SK-N-SH (cell line): ENCODE measurements around the gene MILR1. TPM values are rescaled to one million over a fixed set of nuclear protein-coding genes. Genes with fewer than 3 reads are reported as not detected.

Experiments
- CTCF ChIA-PET: fragments of 300-600, 350-600 bp; formaldehyde crosslinking; extraction: SDS; loops from one replicate; lab custom pipeline; 2021; lab: Yijun Ruan, JAX
- POLR2A ChIA-PET: fragments of 350-600 bp; sonication (Branson Sonifier 250); formaldehyde crosslinking; extraction: SDS; loops from one replicate; lab custom pipeline; 2020; ENCODE audit warnings: antibody characterized with exemption, inconsistent platforms; lab: Yijun Ruan, JAX
- DNase-seq: peaks from one replicate; pipeline ENCODE4 v3.0.0; 2012
- H2AFZ ChIP-seq: fragments of 200-600 bp; sonication (generic); 2 replicates; pipeline ENCODE4 v1.8.1; 2016; ENCODE audit warnings: antibody characterized with exemption, mild to moderate bottlenecking, low read depth
- H3F3A ChIP-seq: fragments of 200-600 bp; sonication (generic); replicated peaks from 2 replicates; pipeline ENCODE3; 2016; ENCODE audit warnings: antibody characterized with exemption, mild to moderate bottlenecking; ENCODE audit not compliant: insufficient read depth
- H3K27ac ChIP-seq, 2 experiments: fragments of 200-500 bp in 1 of 2; fragments of 200-600 bp in 1 of 2; sonication (Bioruptor generic) in 1 of 2; sonication (generic), shearing (Covaris generic) in 1 of 2; 2 replicates each; pipeline versions ENCODE4 v1.5.1 to v1.6.1; 2014 to 2016; ENCODE audit warnings: low read depth in 2 of 2, inconsistent platforms in 1 of 2, low read length in 1 of 2, mild to moderate bottlenecking in 1 of 2, mixed read lengths in 1 of 2
- H3K27me3 ChIP-seq: fragments of 200-600 bp; sonication (generic), shearing (Covaris generic); 2 replicates; pipeline ENCODE4 v1.6.1; 2016; ENCODE audit warnings: mixed run types; ENCODE audit not compliant: insufficient read depth
- H3K36me3 ChIP-seq, 2 experiments: fragments of 200-500 bp in 1 of 2; fragments of 200-600 bp in 1 of 2; sonication (Bioruptor generic) in 1 of 2; sonication (generic) in 1 of 2; replicated peaks in 1 of 2; 2 replicates each; pipeline versions ENCODE3 to v1.5.1; 2014 to 2016; ENCODE audit warnings: low read length in 1 of 2, mild to moderate bottlenecking in 1 of 2; ENCODE audit not compliant: insufficient read depth in 2 of 2, control insufficient read depth in 1 of 2
- H3K4me1 ChIP-seq, 2 experiments: fragments of 200-500 bp in 1 of 2; fragments of 200-600 bp in 1 of 2; sonication (Bioruptor generic) in 1 of 2; sonication (generic), shearing (Covaris generic) in 1 of 2; 2 replicates each; pipeline versions ENCODE4 v1.5.1 to v1.6.1; 2014 to 2016; ENCODE audit warnings: low read depth in 1 of 2, low read length in 1 of 2, mixed run types in 1 of 2; ENCODE audit not compliant: insufficient read depth in 2 of 2, control insufficient read depth in 1 of 2
- H3K4me2 ChIP-seq: fragments of 200-600 bp; sonication (generic), shearing (Covaris generic); 2 replicates; pipeline ENCODE4 v1.6.1; 2017; ENCODE audit warnings: mixed run types
- H3K4me3 ChIP-seq, 2 experiments: fragments of 200-500 bp in 1 of 2; fragments of 200-600 bp in 1 of 2; sonication (Bioruptor generic) in 1 of 2; sonication (generic), shearing (Covaris generic) in 1 of 2; 2 replicates each; pipeline versions ENCODE4 v1.5.1 to v1.8.1; 2014 to 2016; ENCODE audit warnings: low read depth in 2 of 2, inconsistent platforms in 1 of 2, low read length in 1 of 2, mild to moderate bottlenecking in 1 of 2, mixed read lengths in 1 of 2, moderate library complexity in 1 of 2
- H3K79me2 ChIP-seq: fragments of 200-600 bp; sonication (generic); 2 replicates; pipeline ENCODE4 v1.8.1; 2017; ENCODE audit warnings: mild to moderate bottlenecking; ENCODE audit not compliant: insufficient read depth
- H3K9ac ChIP-seq: fragments of 200-600 bp; sonication (generic); 2 replicates; pipeline ENCODE4 v1.6.1; 2017; ENCODE audit warnings: mixed run types
- H3K9me2 ChIP-seq: fragments of 200-600 bp; sonication (generic); 2 replicates; pipeline ENCODE4 v1.6.1; 2017; ENCODE audit warnings: mixed run types
- H3K9me3 ChIP-seq: fragments of 200-600 bp; sonication (generic); 2 replicates; pipeline ENCODE4 v1.6.1; 2017; ENCODE audit warnings: mixed run types, mild to moderate bottlenecking, moderate library complexity
- H4K20me1 ChIP-seq: fragments of 200-600 bp; sonication (generic); 2 replicates; pipeline ENCODE4 v1.6.1; 2017; ENCODE audit warnings: mild to moderate bottlenecking, mixed run types; ENCODE audit not compliant: insufficient read depth
- CHD2 ChIP-seq: fragments of 150-350 bp; IDR thresholded peaks from 2 replicates; pipeline ENCODE4 v1.6.1; 2018; ENCODE audit warnings: low read length; ENCODE audit not compliant: partially characterized antibody
- CTCF ChIP-seq: fragments of 200-600 bp; sonication (generic); IDR thresholded peaks from 2 replicates; pipeline ENCODE4 v1.6.1; 2017; ENCODE audit warnings: antibody characterized with exemption, mild to moderate bottlenecking, moderate library complexity
- EZH2phosphoT487 ChIP-seq: fragments of 200-600 bp; sonication (generic); IDR thresholded peaks from 2 replicates; pipeline ENCODE4 v1.6.1; 2017; ENCODE audit warnings: low read depth, mixed run types, mild to moderate bottlenecking, antibody characterized with exemption, moderate library complexity, borderline replicate concordance
- FOXJ3 ChIP-seq: sonication (generic); formaldehyde crosslinking; IDR thresholded peaks from 2 replicates; pipeline ENCODE4 v1.5.1; 2020; ENCODE audit warnings: mild to moderate bottlenecking, missing genetic modification reagents
- FOXM1 ChIP-seq: IDR thresholded peaks from 2 replicates; pipeline ENCODE4 v1.4.0; 2012; ENCODE audit warnings: low read depth, mild to moderate bottlenecking
- GABPA ChIP-seq: IDR thresholded peaks from 2 replicates; pipeline ENCODE4 v1.4.0; 2012; ENCODE audit warnings: low read depth, mild to moderate bottlenecking
- GATA2 ChIP-seq: sonication (generic); formaldehyde crosslinking; IDR thresholded peaks from 2 replicates; pipeline ENCODE4 v1.5.0; 2020; ENCODE audit warnings: mild to moderate bottlenecking, missing genetic modification reagents
- IRF3 ChIP-seq: fragments of 150-350 bp; IDR thresholded peaks from 2 replicates; pipeline ENCODE4 v1.6.1; 2016; ENCODE audit warnings: mild to moderate bottlenecking, low read depth, low read length
- MXI1 ChIP-seq: IDR thresholded peaks from 2 replicates; pipeline ENCODE4 v1.6.1; 2012; ENCODE audit warnings: mild to moderate bottlenecking, low read depth, low read length, improper control_type of control experiment
- PBX3 ChIP-seq: IDR thresholded peaks from 2 replicates; pipeline ENCODE4; 2012
- POLR2AphosphoS5 ChIP-seq: IDR thresholded peaks from 2 replicates; pipeline ENCODE4 v1.6.1; 2012; ENCODE audit warnings: low read depth, low read length
- RAD21 ChIP-seq: IDR thresholded peaks from 2 replicates; pipeline ENCODE4 v1.6.1; 2012; ENCODE audit warnings: mild to moderate bottlenecking, low read length
- RCOR1 ChIP-seq: fragments of 150-350 bp; IDR thresholded peaks from 2 replicates; pipeline ENCODE4 v1.6.1; 2017; ENCODE audit warnings: antibody characterized with exemption, low read length
- TAF1 ChIP-seq: IDR thresholded peaks from 2 replicates; pipeline ENCODE4 v1.6.1; 2012; ENCODE audit warnings: low read depth, mild to moderate bottlenecking, low read length, moderate library complexity, borderline replicate concordance
- TCF12 ChIP-seq: IDR thresholded peaks from 2 replicates; pipeline ENCODE4 v1.4.0; 2012
- TEAD4 ChIP-seq: IDR thresholded peaks from 2 replicates; pipeline ENCODE4 v1.4.0; 2012; ENCODE audit warnings: mild to moderate bottlenecking, borderline replicate concordance; ENCODE audit not compliant: insufficient read depth
- USF2 ChIP-seq: fragments of 150-350 bp; IDR thresholded peaks from 2 replicates; pipeline ENCODE4 v1.6.1; 2017; ENCODE audit warnings: antibody characterized with exemption, low read length, low read depth, borderline replicate concordance
- YY1 ChIP-seq: IDR thresholded peaks from 2 replicates; pipeline ENCODE4 v1.4.0; 2012; ENCODE audit warnings: low read depth, mild to moderate bottlenecking
- WGBS: methylation state at CpG from one replicate; pipeline ENCODE4 v1.1.6; 2017; ENCODE audit warnings: low lambda C conversion rate; 5-methylcytosine and 5-hydroxymethylcytosine counted together
- polyA plus RNA-seq, 3 experiments: library from polyadenylated mRNA; depleted of rRNA; stranded (reverse); fragments of >200 nt; gene quantifications; 2 replicates each; pipeline ENCODE4 v1.2.3, GENCODE V29; 2012

The MILR1 gene
- polyA plus RNA-seq, 1 of the 3 experiments (the other 2 are of a cell fraction), result 4.9 TPM

- 1% methylated on average over 13 of the region's 13 CpGs for WGBS
- CTCF ChIA-PET, result interaction anchor here (0.7 to 13.6 kb wide), 9 partner anchors 8 to 664 kb away, joined by 3 to 122 read pairs (median 4); partner anchors contain the start of gene POLG2
- H3K4me1 ChIP-seq, result peaks cover 30 to 40% of the 10 kb centered on the region in 2 experiments
- no peaks in the 10 kb centered on the region for H3K9me2 ChIP-seq
- peaks cover 60% of the 10 kb centered on the region for H3F3A ChIP-seq
- peak overlapping the region; percentile 86 for H3K4me2 ChIP-seq
- H3K9me3 ChIP-seq, result no peaks in the 10 kb centered on the region
- H2AFZ ChIP-seq, result no peak overlapping the region
- peaks cover 65 to 68% of the 10 kb centered on the region in 2 experiments for H3K36me3 ChIP-seq
- TF ChIP-seq GABPA, result no peak
- TF ChIP-seq PBX3, result no peak
- no peak for TF ChIP-seq TEAD4
- no peak for TF ChIP-seq FOXJ3 (CRISPR knock-in tag)
- no peak for TF ChIP-seq MXI1
- TF ChIP-seq TCF12, result no peak
- TF ChIP-seq YY1, result no peak
- TF ChIP-seq POLR2AphosphoS5, result 0 out of 2 replicates have a peak, but pooled peaks have one; percentile 7
- no peak for TF ChIP-seq RAD21
- no peak for TF ChIP-seq CHD2
- 0 out of 2 replicates have a peak, but pooled peaks have one; percentile 24 for TF ChIP-seq USF2
- TF ChIP-seq EZH2phosphoT487, result no peak
- TF ChIP-seq, all 33 proteins: peak for 2
- DNase-seq, result no peak
- peaks cover 93% of the 10 kb centered on the region for H3K79me2 ChIP-seq
- peak overlapping the region; percentile 100 for H3K9ac ChIP-seq
- H3K27ac ChIP-seq, result peak overlapping the region; percentile 98 to 100
- POLR2A ChIA-PET, result interaction anchor here (0.5 to 4.1 kb wide), 18 partner anchors 9 to 677 kb away, joined by 3 to 140 read pairs (median 4); partner anchors contain the start of genes FTSJ3, POLG2, PSMC5 and SMURF2
- H3K27me3 ChIP-seq, result no peaks in the 10 kb centered on the region
- peaks cover 79% of the 10 kb centered on the region for H4K20me1 ChIP-seq
- H3K4me3 ChIP-seq, result peak overlapping the region; percentile 74 to 96
Measured at GRCh38 chr17:64504769-64505339, 55.9 kb downstream of the MILR1 start.

- peak overlapping the region; percentile 74 to 96 for H3K4me3 ChIP-seq
- DNase-seq, result peak; percentile 85
- H3K4me1 ChIP-seq, result peaks cover 30 to 34% of the 10 kb centered on the region in 2 experiments
- peak overlapping the region; percentile 98 to 100 for H3K27ac ChIP-seq
- H3K9ac ChIP-seq, result peak overlapping the region; percentile 100
- H3K4me2 ChIP-seq, result peak overlapping the region; percentile 86
- H3K9me2 ChIP-seq, result no peaks in the 10 kb centered on the region
- POLR2A ChIA-PET, result interaction anchor here (0.5 to 4.1 kb wide), 28 partner anchors 10 to 678 kb away, joined by 3 to 140 read pairs (median 4); partner anchors contain the start of genes FTSJ3, POLG2, PSMC5 and SMARCD2
- peaks cover 53% of the 10 kb centered on the region for H3F3A ChIP-seq
- H3K36me3 ChIP-seq, result peaks cover 65 to 68% of the 10 kb centered on the region in 2 experiments
- peaks cover 76% of the 10 kb centered on the region for H4K20me1 ChIP-seq
- CTCF ChIA-PET, result interaction anchor here (0.7 to 13.6 kb wide), 10 partner anchors 8 to 664 kb away, joined by 3 to 122 read pairs (median 4); partner anchors contain the start of gene POLG2
- peaks cover 93% of the 10 kb centered on the region for H3K79me2 ChIP-seq
- 1% methylated on average over 76 of the region's 76 CpGs for WGBS
- no peak overlapping the region for H2AFZ ChIP-seq
- no peaks in the 10 kb centered on the region for H3K27me3 ChIP-seq
- no peaks in the 10 kb centered on the region for H3K9me3 ChIP-seq
- TF ChIP-seq IRF3, result no peak
- no peak for TF ChIP-seq GATA2
- no peak for TF ChIP-seq FOXJ3 (CRISPR knock-in tag)
- no peak; the same call in 1 of the 2 replicates for TF ChIP-seq RCOR1
- peak; percentile 98 for TF ChIP-seq TAF1
- TF ChIP-seq CTCF, result no peak
- no peak for TF ChIP-seq FOXM1
Measured at GRCh38 chr17:64505340-64506200, 56.7 kb downstream of the MILR1 start.
